Measurements from ENCODE around the gene SKOR1. TPM values are rescaled to one million over a fixed set of nuclear protein-coding genes. Genes with fewer than 3 reads are reported as not detected.

SKOR1 gene
- total and polyA plus RNA-seq, 2 donors (not counting 1 experiment from before 2014, with no cell fraction given) = 0.01 to 0.17 TPM

- H3K4me1 ChIP-seq (ENCODE audit: control insufficient read depth, extremely low read depth, insufficient read depth, low read length) = peaks cover 9% of the 10 kb centered on the region
- no peaks in the 10 kb centered on the region for H3K9me3 ChIP-seq (ENCODE audit: control insufficient read depth, insufficient read depth, low read depth, low read length)
- H3K27me3 ChIP-seq (ENCODE audit: control insufficient read depth, insufficient read depth, low read length) = no peaks in the 10 kb centered on the region
Measured at GRCh38 chr15:67845974-67846373, 20.7 kb downstream of the SKOR1 start.

GRCh38 chr15:67849538-67849937 is 24.2 kb downstream of the SKOR1 start:
- no peak overlapping the region for H3K4me3 ChIP-seq (replicated peaks in 1 of 4; ENCODE audit: control extremely low read depth in 1 of 4, insufficient read depth in 1 of 4, low read depth in 3 of 4, low read length in 4 of 4)
- no peak overlapping the region for H3K4me2 ChIP-seq (ENCODE audit: extremely low read depth, insufficient read depth, low read length)
- no peak overlapping the region for H3K27ac ChIP-seq (ENCODE audit: insufficient read depth, low read length)
- H3K79me2 ChIP-seq (ENCODE audit: control insufficient read depth, insufficient read depth, low read length) = no peaks in the 10 kb centered on the region
- H3K4me1 ChIP-seq (ENCODE audit: control insufficient read depth, extremely low read depth, insufficient read depth, low read length) = no peaks in the 10 kb centered on the region
- no peaks in the 10 kb centered on the region for H3K36me3 ChIP-seq (ENCODE audit: control insufficient read depth, insufficient read depth, low read length)
- H3K9ac ChIP-seq (ENCODE audit: insufficient read depth, low read length) = no peak overlapping the region
- H3K9me3 ChIP-seq (ENCODE audit: control insufficient read depth, insufficient read depth, low read depth, low read length) = no peaks in the 10 kb centered on the region
- no peak for TF ChIP-seq EZH2 (IDR thresholded peaks at IDR 0.05; ENCODE audit: low read length, missing control alignments)
- TF ChIP-seq, protein P1, sequence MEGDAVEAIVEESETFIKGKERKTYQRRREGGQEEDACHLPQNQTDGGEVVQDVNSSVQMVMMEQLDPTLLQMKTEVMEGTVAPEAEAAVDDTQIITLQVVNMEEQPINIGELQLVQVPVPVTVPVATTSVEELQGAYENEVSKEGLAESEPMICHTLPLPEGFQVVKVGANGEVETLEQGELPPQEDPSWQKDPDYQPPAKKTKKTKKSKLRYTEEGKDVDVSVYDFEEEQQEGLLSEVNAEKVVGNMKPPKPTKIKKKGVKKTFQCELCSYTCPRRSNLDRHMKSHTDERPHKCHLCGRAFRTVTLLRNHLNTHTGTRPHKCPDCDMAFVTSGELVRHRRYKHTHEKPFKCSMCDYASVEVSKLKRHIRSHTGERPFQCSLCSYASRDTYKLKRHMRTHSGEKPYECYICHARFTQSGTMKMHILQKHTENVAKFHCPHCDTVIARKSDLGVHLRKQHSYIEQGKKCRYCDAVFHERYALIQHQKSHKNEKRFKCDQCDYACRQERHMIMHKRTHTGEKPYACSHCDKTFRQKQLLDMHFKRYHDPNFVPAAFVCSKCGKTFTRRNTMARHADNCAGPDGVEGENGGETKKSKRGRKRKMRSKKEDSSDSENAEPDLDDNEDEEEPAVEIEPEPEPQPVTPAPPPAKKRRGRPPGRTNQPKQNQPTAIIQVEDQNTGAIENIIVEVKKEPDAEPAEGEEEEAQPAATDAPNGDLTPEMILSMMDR (conservative IDR thresholded peaks at IDR 0.05 in 1 of 2, IDR thresholded peaks at IDR 0.05 in 1 of 2; ENCODE audit: low read depth in 1 of 2, low read length in 2 of 2) = no peak
- DNase-seq (ENCODE audit: low read depth in 2 of 2) = no peak
- peaks cover 2% of the 10 kb centered on the region for H3K27me3 ChIP-seq (ENCODE audit: control insufficient read depth, insufficient read depth, low read length)
- no peak overlapping the region for H2AFZ ChIP-seq (ENCODE audit: low read length)
- H4K20me1 ChIP-seq (ENCODE audit: control insufficient read depth, extremely low read depth, insufficient read depth, low read length) = no peaks in the 10 kb centered on the region

More at GRCh38 chr15:67845974-67846373, 20.7 kb downstream of the SKOR1 start:
- Histone ChIP-seq H3K9ac (ENCODE audit: insufficient read depth, low read length) (no peak overlapping the region), H3K27ac (ENCODE audit: insufficient read depth, low read length) (no peak overlapping the region), H3K4me2 (ENCODE audit: extremely low read depth, insufficient read depth, low read length) (no peak overlapping the region), H3K36me3 (ENCODE audit: control insufficient read depth, insufficient read depth, low read length) (no peaks in the 10 kb centered on the region), H2AFZ (ENCODE audit: low read length) (no peak overlapping the region), H3K79me2 (ENCODE audit: control insufficient read depth, insufficient read depth, low read length) (no peaks in the 10 kb centered on the region), H3K4me3 (replicated peaks in 1 of 4; ENCODE audit: control extremely low read depth in 1 of 4, insufficient read depth in 1 of 4, low read depth in 3 of 4, low read length in 4 of 4) (no peak overlapping the region), H4K20me1 (ENCODE audit: control insufficient read depth, extremely low read depth, insufficient read depth, low read length) (no peaks in the 10 kb centered on the region)
- TF ChIP-seq, protein P1 (conservative IDR thresholded peaks at IDR 0.05 in 1 of 2, IDR thresholded peaks at IDR 0.05 in 1 of 2; ENCODE audit: low read depth in 1 of 2, low read length in 2 of 2) = no peak
- no peak for TF ChIP-seq EZH2 (IDR thresholded peaks at IDR 0.05; ENCODE audit: low read length, missing control alignments)
- DNase-seq (ENCODE audit: low read depth in 2 of 2) = no peak

DNA sequence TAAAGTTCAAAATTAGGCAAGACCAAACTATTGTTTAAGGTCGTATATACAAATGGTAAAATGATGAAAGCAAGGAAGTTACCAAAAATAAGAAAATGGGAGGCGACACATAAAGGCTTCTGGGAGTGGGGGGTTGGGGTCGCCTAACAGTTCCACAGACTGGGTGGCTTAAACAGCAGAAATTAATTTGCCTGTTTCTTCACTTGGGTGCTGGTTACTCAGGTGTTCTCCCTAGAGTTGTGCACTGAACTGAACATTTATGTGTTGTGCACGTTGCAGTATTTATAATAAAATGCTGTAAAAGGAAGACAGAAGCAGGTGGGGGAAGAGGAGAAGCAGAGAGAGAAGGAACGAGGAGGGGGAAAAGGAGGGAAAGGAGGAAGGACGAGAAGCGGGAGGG is 25.0 kb downstream of the SKOR1 start:
- H3K27me3 ChIP-seq (ENCODE audit: control insufficient read depth, insufficient read depth, low read length) = peaks cover 2% of the 10 kb centered on the region
- no peak overlapping the region for H3K27ac ChIP-seq (ENCODE audit: insufficient read depth, low read length)
- H3K4me2 ChIP-seq (ENCODE audit: extremely low read depth, insufficient read depth, low read length) = no peak overlapping the region
- H3K4me3 ChIP-seq (replicated peaks in 1 of 4; ENCODE audit: control extremely low read depth in 1 of 4, insufficient read depth in 1 of 4, low read depth in 3 of 4, low read length in 4 of 4) = no peak overlapping the region
- H3K4me1 ChIP-seq (ENCODE audit: control insufficient read depth, extremely low read depth, insufficient read depth, low read length) = no peaks in the 10 kb centered on the region
- no peaks in the 10 kb centered on the region for H4K20me1 ChIP-seq (ENCODE audit: control insufficient read depth, extremely low read depth, insufficient read depth, low read length)
- no peaks in the 10 kb centered on the region for H3K79me2 ChIP-seq (ENCODE audit: control insufficient read depth, insufficient read depth, low read length)
- no peaks in the 10 kb centered on the region for H3K36me3 ChIP-seq (ENCODE audit: control insufficient read depth, insufficient read depth, low read length)
- no peak overlapping the region for H2AFZ ChIP-seq (ENCODE audit: low read length)
- TF ChIP-seq, protein P1 (conservative IDR thresholded peaks at IDR 0.05 in 1 of 2, IDR thresholded peaks at IDR 0.05 in 1 of 2; ENCODE audit: low read depth in 1 of 2, low read length in 2 of 2) = no peak
- DNase-seq (ENCODE audit: low read depth in 2 of 2) = no peak
- no peaks in the 10 kb centered on the region for H3K9me3 ChIP-seq (ENCODE audit: control insufficient read depth, insufficient read depth, low read depth, low read length)
- H3K9ac ChIP-seq (ENCODE audit: insufficient read depth, low read length) = no peak overlapping the region

Measured in fibroblast of lung (primary cell).